Upper lobe of left lung (tissue), 4 donors: Measurements from ENCODE around the gene CNN3.

Experiments
- CTCF ChIP-seq, 6 experiments: fragments of 450-650 bp in 4 of 6; fragments of 200-600 bp in 2 of 6; sonication (generic) in 2 of 6; IDR thresholded peaks; one replicate each; pipeline ENCODE4 v1.5.1; 2016 to 2019; ENCODE audit warnings: antibody characterized with exemption in 6 of 6
- POLR2A ChIP-seq, 4 donors: fragments of 450-650 bp; IDR thresholded peaks; one replicate each; pipeline ENCODE4 v1.5.1; 2016 to 2017; ENCODE audit warnings: antibody characterized with exemption in 4 of 4, mild to moderate bottlenecking in 2 of 4

- TF ChIP-seq CTCF (IDR thresholded peaks at IDR 0.05): no peak
- TF ChIP-seq POLR2A (IDR thresholded peaks at IDR 0.05): peak in 1 of 4 donors; percentile 35
These were observed 63.0 kb downstream of the CNN3 start for GRCh38 chr1:94863919-94864318.
